Suprapubic skin (tissue), 4 donors: ENCODE measurements around the gene NDUFC2.

ENCODE experiments used
- CTCF ChIP-seq, 2 donors: fragments of 200-600 bp in 1 of 2; fragments of 450-650 bp in 1 of 2; sonication (generic) in 1 of 2; IDR thresholded peaks; one replicate each; pipeline ENCODE4 v1.5.1; 2016 to 2019; ENCODE audit warnings: antibody characterized with exemption in 2 of 2, mild to moderate bottlenecking in 1 of 2, moderate library complexity in 1 of 2
- EP300 ChIP-seq: sonication (generic); formaldehyde crosslinking; IDR thresholded peaks from one replicate; pipeline ENCODE4 v1.6.1; 2017; ENCODE audit warnings: antibody characterized with exemption
- POLR2A ChIP-seq, 2 donors: fragments of 450-650 bp; IDR thresholded peaks; one replicate each; pipeline ENCODE4 v1.6.1; 2017; ENCODE audit warnings: antibody characterized with exemption in 2 of 2, mild to moderate bottlenecking in 2 of 2, moderate library complexity in 2 of 2
- POLR2AphosphoS5 ChIP-seq, 3 donors: sonication (generic); formaldehyde crosslinking; IDR thresholded peaks; one replicate each; pipeline ENCODE4 v1.6.1; 2017; ENCODE audit warnings: antibody characterized with exemption in 3 of 3

GRCh38 chr11:78037056-78037455 lies 42.6 kb downstream of the NDUFC2 start:
- TF ChIP-seq POLR2A (IDR thresholded peaks at IDR 0.05) (no peak), CTCF (IDR thresholded peaks at IDR 0.05) (no peak), POLR2AphosphoS5 (IDR thresholded peaks at IDR 0.05) (no peak), EP300 (no peak)
